ENCODE data around the gene ZNF680.

DNA sequence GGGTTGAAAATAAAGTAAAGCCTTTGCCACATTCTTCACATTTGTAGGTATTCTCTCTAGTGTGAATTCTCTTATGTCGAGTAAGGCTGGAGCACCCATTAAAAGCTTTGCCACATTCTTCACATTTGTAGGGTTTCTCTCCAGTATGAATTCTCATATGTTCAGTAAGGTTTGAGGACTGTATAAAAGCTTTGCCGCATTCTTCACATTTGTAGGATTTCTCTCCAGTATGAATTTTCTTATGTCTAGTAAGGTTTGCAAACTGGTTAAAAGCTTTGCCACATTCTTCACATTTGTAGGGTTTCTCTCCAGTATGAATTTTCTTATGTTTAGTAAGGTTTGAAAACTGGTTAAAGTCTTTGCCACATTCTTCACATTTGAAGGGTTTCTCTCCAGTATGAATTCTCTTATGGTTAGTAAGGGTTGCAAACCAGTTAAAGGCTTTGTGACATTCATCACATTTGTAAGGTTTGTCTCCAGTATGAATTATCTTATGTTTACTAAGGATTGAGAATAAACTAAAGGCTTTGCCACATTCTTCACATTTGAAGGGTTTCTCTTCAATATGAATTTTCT is 41.4 kb downstream of the ZNF680 start:
- TF ChIP-seq POLR2A (IDR thresholded peaks at IDR 0.05) (no peak), CTCF (IDR thresholded peaks at IDR 0.05) (no peak), POLR2AphosphoS5 (IDR thresholded peaks at IDR 0.05) (no peak)
